K562 (cell line): ENCODE results near the gene CLCF1. TPM values are rescaled to one million over a fixed set of nuclear protein-coding genes. Genes with fewer than 3 reads are reported as not detected.

ENCODE experiments used
- ATAC-seq: fragments of 200-7000 bp; cut with Tn5 transposase; 3 replicates; pipeline ENCODE4 v1.9.1; 2020; ENCODE audit warnings: moderate library complexity
- BruUV-seq: library from RNA; stranded (reverse); fragments of 400-500 nt; replicated peaks from 2 replicates; lab custom pipeline; 2021; lab: Mats Ljungman, UMichigan
- CTCF ChIA-PET: fragments of 300-600 bp; formaldehyde crosslinking; extraction: SDS; loops from one replicate; lab custom pipeline; 2021; ENCODE audit warnings: low intra/inter-chr PET ratio; lab: Yijun Ruan, JAX
- POLR2A ChIA-PET: fragments of 300-600, 350-650 bp; sonication (Branson Sonifier 250); formaldehyde crosslinking; extraction: SDS; loops from one replicate; lab custom pipeline; 2021; ENCODE audit warnings: antibody characterized with exemption, inconsistent platforms; lab: Yijun Ruan, JAX
- DNase-seq, 4 experiments: peaks; one replicate each; pipeline versions ENCODE4 v3.0.0 to v3.0.0-alpha.2; 2011 to 2018; ENCODE audit warnings: low spot score in 3 of 4, mixed read lengths in 3 of 4; ENCODE audit errors: extremely low read depth in 1 of 4
- FAIRE-seq: peaks from 2 replicates; lab custom pipeline; 2011; peaks lifted over from hg19 to GRCh38; lab: Jason Lieb, UNC
- H2AFZ ChIP-seq: 2 replicates; pipeline ENCODE4 v1.6.0; 2011; ENCODE audit warnings: low read depth, low read length, control low read depth, inconsistent platforms
- H3K27ac ChIP-seq: fragments of 200-600 bp; 3 replicates; pipeline ENCODE4 v1.8.0; 2011; ENCODE audit warnings: low read depth, mild to moderate bottlenecking, control low read depth, inconsistent platforms, low read length, moderate library complexity, mixed read lengths; ENCODE audit errors: extremely low read depth
- H3K27me3 ChIP-seq, 2 experiments: fragments of 300-600 bp in 1 of 2; 2 replicates in 1 of 2; 3 replicates in 1 of 2; pipeline versions ENCODE4 v1.6.0 to v1.8.0; 2011; ENCODE audit warnings: inconsistent platforms in 2 of 2, low read length in 2 of 2, mild to moderate bottlenecking in 1 of 2, mixed read lengths in 1 of 2, moderate library complexity in 1 of 2; ENCODE audit not compliant: control insufficient read depth in 2 of 2, insufficient read depth in 2 of 2
- H3K36me3 ChIP-seq: fragments of 300-600 bp; 3 replicates; pipeline ENCODE4 v1.8.0; 2011; ENCODE audit warnings: mild to moderate bottlenecking, low read length, inconsistent platforms; ENCODE audit not compliant: control insufficient read depth, insufficient read depth
- H3K4me1 ChIP-seq, 2 experiments: fragments of 200-600 bp in 1 of 2; replicated peaks in 1 of 2; 2 replicates in 1 of 2; 3 replicates in 1 of 2; pipeline versions ENCODE4 v1.5.1 to v1.8.0; 2011; ENCODE audit warnings: inconsistent platforms in 2 of 2, low read length in 2 of 2, mild to moderate bottlenecking in 1 of 2, mixed read lengths in 1 of 2, moderate library complexity in 1 of 2; ENCODE audit not compliant: control insufficient read depth in 2 of 2, insufficient read depth in 2 of 2
- H3K4me2 ChIP-seq: 2 replicates; pipeline ENCODE4 v1.6.1; 2011; ENCODE audit warnings: low read length, control low read depth, inconsistent platforms, mixed read lengths; ENCODE audit not compliant: insufficient read depth
- H3K4me3 ChIP-seq: fragments of 200-600 bp; sonication (generic), shearing (Covaris generic); 2 replicates; pipeline ENCODE4 v1.5.1; 2016; ENCODE audit warnings: control low read depth, inconsistent platforms
- H3K79me2 ChIP-seq: fragments of 200-600 bp; 3 replicates; pipeline ENCODE4 v1.8.0; 2011; ENCODE audit warnings: low read length, inconsistent platforms; ENCODE audit not compliant: control insufficient read depth, insufficient read depth
- H3K9ac ChIP-seq, 2 experiments: 2 replicates each; pipeline versions ENCODE4 v1.6.0 to v1.6.1; 2011; ENCODE audit warnings: low read depth in 2 of 2, low read length in 2 of 2, control low read depth in 1 of 2, inconsistent platforms in 1 of 2, mild to moderate bottlenecking in 1 of 2, mixed read lengths in 1 of 2; ENCODE audit not compliant: insufficient read depth in 1 of 2
- H3K9me1 ChIP-seq: one replicate; pipeline ENCODE4 v1.6.0; 2011; ENCODE audit warnings: inconsistent platforms, mild to moderate bottlenecking, low read length, moderate library complexity; ENCODE audit not compliant: control insufficient read depth, insufficient read depth
- H3K9me3 ChIP-seq: replicated peaks from 2 replicates; pipeline ENCODE4 v1.5.1; 2011; ENCODE audit warnings: low read depth, low read length, inconsistent platforms; ENCODE audit not compliant: control insufficient read depth, insufficient read depth
- H4K20me1 ChIP-seq: replicated peaks from 2 replicates; pipeline ENCODE4 v1.6.1; 2011; ENCODE audit warnings: low read length, inconsistent platforms, mixed read lengths; ENCODE audit not compliant: control insufficient read depth, insufficient read depth
- POLR2AphosphoS5 ChIP-seq: IDR thresholded peaks from 2 replicates; pipeline ENCODE4 v1.6.1; 2011; ENCODE audit warnings: mild to moderate bottlenecking, low read depth, low read length, moderate library complexity; ENCODE audit not compliant: control insufficient read depth, insufficient read depth
- TGIF2 ChIP-seq: sonication (generic); formaldehyde crosslinking; IDR thresholded peaks from 2 replicates; pipeline ENCODE4 v1.8.1; 2022; ENCODE audit warnings: mild to moderate bottlenecking, missing genetic modification reagents, moderate library complexity
- ZBTB7A ChIP-seq: IDR thresholded peaks from 2 replicates; pipeline ENCODE4 v1.6.1; 2011; ENCODE audit warnings: low read depth, mild to moderate bottlenecking, low read length, moderate library complexity, borderline replicate concordance; ENCODE audit not compliant: control insufficient read depth
- ZKSCAN8 ChIP-seq: fragments of 200-800 bp; sonication (Bioruptor generic); IDR thresholded peaks from 2 replicates; pipeline ENCODE4 v1.6.1; 2016; ENCODE audit warnings: missing genetic modification characterization, missing compliant biosample characterization
- ZNF134 ChIP-seq: fragments of 250-450 bp; sonication (Bioruptor Pico); conservative IDR thresholded peaks from 2 replicates; pipeline ENCODE4 v1.4.0; 2020
- ZNF282 ChIP-seq: sonication (generic); formaldehyde crosslinking; IDR thresholded peaks from 2 replicates; pipeline ENCODE4 v1.8.1; 2023; ENCODE audit warnings: missing genetic modification reagents
- ZNF57 ChIP-seq: fragments of 450-650 bp; formaldehyde crosslinking; IDR thresholded peaks from 2 replicates; pipeline ENCODE4 v1.4.0; 2020; ENCODE audit warnings: mild to moderate bottlenecking, moderate library complexity
- WGBS: fragments of 100-300 bp; shearing (Covaris generic); methylation state at CpG from one replicate; pipeline ENCODE4 v1.1.6; 2016; ENCODE audit warnings: low coverage, mixed read lengths; ENCODE audit not compliant: insufficient coverage; ENCODE audit errors: missing lambda C conversion rate; 5-methylcytosine and 5-hydroxymethylcytosine counted together
- in situ Hi-C: fragments of 300-500 bp; cut with MboI; formaldehyde crosslinking; loops from 4 replicates; pipeline ENCODE4 v1.15.0; 2018; ENCODE audit warnings: inconsistent platforms, mixed read lengths
- intact Hi-C: fragments of 100-400 bp; cut with micrococcal nuclease; formaldehyde crosslinking; loops from 2 replicates; pipeline ENCODE4 v1.14.2; 2022
- polyA plus RNA-seq, 8 experiments: library from polyadenylated mRNA; depleted of rRNA in 4 of 8; stranded (reverse) in 5 of 8; unstranded in 3 of 8; fragments of >200 nt; fragmentation: Nextera tagmentation in 2 of 8; fragmentation: Illumina TruSeq in 1 of 8; extraction: Ambion mirVana in 2 of 8; extraction: Trizol in 1 of 8; gene quantifications; 2 replicates each; pipeline versions ENCODE4 v1.2.1 to v1.2.3, GENCODE V29; 2011 to 2014; ENCODE audit warnings: inconsistent platforms in 1 of 8, missing spikeins in 1 of 8
- total RNA-seq, 7 experiments: library from RNA; depleted of rRNA in 6 of 7; stranded (reverse); fragments of >200 nt in 6 of 7; fragmentation: Illumina TruSeq in 2 of 7; extraction: Trizol in 2 of 7; gene quantifications; 2 replicates each; pipeline versions ENCODE4 v1.2.1 to v1.2.3, GENCODE V29; 2011 to 2021; ENCODE audit warnings: low replicate concordance in 1 of 7
- TF ChIP-seq, protein P1 (sequence below): sonication (generic); formaldehyde crosslinking; IDR thresholded peaks from 2 replicates; pipeline ENCODE4 v1.8.0; 2022; ENCODE audit warnings: missing genetic modification reagents, mild to moderate bottlenecking, borderline replicate concordance
- TF ChIP-seq, protein P2 (sequence below): fragments of 250-450 bp; sonication (Bioruptor Pico); IDR thresholded peaks from 2 replicates; pipeline ENCODE4 v1.5.0; 2021; ENCODE audit warnings: mild to moderate bottlenecking, moderate library complexity
- TF ChIP-seq, protein P3 (sequence below): sonication (generic); formaldehyde crosslinking; IDR thresholded peaks from 2 replicates; pipeline ENCODE4 v1.9.0; 2022; ENCODE audit warnings: mild to moderate bottlenecking, missing genetic modification reagents
- TF ChIP-seq, protein P4 (sequence below): IDR thresholded peaks from 2 replicates; pipeline ENCODE4 v1.6.1; 2011; ENCODE audit warnings: borderline replicate concordance, low read depth, mild to moderate bottlenecking, moderate library complexity, low read length; ENCODE audit not compliant: insufficient read depth, poor library complexity, severe bottlenecking

Gene CLCF1
- total and polyA plus RNA-seq, 9 of the 15 experiments (the other 6 are each of a cell fraction or from before 2014, with no cell fraction given) = 0.49 to 5.8 (median 3.0) TPM

DNA sequence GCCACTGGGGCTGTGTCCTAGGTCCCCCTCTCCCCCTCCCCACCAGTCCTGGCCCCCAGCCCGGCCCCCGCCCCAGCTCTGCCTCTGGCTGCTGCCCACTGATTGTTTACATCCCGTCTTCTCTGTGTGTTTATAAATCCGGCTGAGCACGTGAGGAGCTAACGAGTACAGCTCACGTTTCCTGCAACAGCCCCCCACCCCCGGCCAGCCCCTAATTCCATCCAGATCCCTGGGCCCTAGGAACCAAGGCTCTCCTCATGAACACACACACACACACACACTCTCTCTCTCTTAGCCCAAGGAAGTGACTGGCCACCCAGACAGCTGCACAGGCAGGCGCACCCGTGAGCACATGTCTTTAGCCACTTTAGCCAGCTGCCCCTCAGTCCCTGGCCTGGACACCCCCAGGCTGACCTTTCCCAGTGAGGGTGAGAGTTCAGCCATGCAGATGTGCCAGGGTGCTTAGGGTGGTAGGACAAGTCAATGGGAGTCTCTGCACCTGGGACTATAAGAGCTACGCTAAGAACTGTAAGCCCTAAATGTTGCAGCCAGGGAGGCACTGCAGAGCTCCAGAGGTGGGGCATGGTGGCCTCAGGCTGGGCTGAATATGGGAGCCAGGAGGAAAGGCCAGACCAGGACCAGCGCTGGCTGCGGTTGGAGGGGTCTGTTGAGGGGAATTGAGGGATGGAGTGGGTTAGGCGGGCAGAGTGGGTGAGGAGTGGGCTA is 2.9 kb downstream of the CLCF1 start:
- CTCF ChIA-PET = no interaction called here
- intact Hi-C loops = no loop called here
- no peaks in the 10 kb centered on the region for H3K36me3 ChIP-seq
- TF ChIP-seq, protein P1, sequence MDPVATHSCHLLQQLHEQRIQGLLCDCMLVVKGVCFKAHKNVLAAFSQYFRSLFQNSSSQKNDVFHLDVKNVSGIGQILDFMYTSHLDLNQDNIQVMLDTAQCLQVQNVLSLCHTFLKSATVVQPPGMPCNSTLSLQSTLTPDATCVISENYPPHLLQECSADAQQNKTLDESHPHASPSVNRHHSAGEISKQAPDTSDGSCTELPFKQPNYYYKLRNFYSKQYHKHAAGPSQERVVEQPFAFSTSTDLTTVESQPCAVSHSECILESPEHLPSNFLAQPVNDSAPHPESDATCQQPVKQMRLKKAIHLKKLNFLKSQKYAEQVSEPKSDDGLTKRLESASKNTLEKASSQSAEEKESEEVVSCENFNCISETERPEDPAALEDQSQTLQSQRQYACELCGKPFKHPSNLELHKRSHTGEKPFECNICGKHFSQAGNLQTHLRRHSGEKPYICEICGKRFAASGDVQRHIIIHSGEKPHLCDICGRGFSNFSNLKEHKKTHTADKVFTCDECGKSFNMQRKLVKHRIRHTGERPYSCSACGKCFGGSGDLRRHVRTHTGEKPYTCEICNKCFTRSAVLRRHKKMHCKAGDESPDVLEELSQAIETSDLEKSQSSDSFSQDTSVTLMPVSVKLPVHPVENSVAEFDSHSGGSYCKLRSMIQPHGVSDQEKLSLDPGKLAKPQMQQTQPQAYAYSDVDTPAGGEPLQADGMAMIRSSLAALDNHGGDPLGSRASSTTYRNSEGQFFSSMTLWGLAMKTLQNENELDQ (CRISPR knock-in tag) = no peak
- TF ChIP-seq ZNF282 (no peak), TGIF2 (CRISPR knock-in tag) (no peak), ZKSCAN8 (CRISPR knock-in tag) (no peak), ZNF134 (CRISPR knock-in tag) (no peak), ZNF57 (CRISPR knock-in tag) (no peak), ZBTB7A (peak; percentile 57; the same call in 1 of the 2 replicates), POLR2AphosphoS5 (0 out of 2 replicates have a peak, but pooled peaks have one; percentile 20)
- TF ChIP-seq, protein P2, sequence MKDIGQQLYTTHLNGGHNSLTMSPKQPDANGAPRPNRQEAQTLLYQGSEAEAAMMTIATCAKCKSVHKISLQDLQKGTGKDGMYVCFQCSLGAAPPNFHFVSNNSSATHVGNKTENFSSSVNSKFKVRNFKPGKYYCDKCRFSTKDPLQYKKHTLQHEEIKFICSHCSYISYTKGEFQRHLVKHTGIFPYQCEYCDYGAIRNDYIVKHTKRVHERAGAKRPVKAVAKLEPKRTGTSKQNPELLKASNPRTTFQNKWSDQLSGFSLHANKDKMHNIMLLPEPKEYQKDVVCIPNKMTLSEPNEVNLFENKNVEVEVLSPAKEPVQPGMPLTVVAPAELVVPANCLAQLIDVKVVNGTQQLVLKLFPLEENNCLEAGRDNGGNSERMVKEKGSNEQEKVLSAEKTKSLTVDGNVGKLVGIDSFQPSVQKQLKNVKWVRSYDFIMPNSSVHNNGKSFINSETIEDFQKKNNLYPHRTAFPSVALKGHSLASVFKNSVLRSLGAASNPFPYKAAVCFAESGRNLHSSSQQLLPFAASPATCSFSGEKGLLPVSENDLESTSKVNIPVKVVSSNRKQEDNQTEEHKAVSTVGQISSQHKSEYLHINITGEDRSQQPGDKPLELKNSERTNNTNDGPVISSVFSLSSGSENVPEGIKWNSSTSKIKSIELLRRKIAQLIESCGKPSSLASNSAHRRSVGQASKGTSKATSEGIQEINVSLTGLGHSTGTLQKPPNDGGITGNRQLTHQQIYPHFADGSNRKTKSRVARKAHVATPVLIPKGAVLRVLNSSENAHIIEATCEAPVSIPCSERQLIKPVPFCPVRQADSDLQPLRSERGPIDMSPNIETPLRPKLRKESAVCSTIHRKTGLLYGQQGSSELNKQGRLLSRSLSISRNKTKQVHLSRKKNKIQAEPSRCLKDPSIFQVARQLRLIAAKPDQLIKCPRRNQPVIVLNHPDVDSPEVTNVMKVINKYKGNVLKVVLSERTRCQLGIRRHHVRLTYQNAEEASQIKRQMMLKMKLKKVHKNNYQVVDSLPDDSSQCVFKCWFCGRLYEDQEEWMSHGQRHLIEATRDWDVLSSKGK (CRISPR knock-in tag) = no peak
- TF ChIP-seq, protein P3, sequence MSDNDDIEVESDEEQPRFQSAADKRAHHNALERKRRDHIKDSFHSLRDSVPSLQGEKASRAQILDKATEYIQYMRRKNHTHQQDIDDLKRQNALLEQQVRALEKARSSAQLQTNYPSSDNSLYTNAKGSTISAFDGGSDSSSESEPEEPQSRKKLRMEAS = peak; percentile 23; the same call in 1 of the 2 replicates
- TF ChIP-seq, protein P4, sequence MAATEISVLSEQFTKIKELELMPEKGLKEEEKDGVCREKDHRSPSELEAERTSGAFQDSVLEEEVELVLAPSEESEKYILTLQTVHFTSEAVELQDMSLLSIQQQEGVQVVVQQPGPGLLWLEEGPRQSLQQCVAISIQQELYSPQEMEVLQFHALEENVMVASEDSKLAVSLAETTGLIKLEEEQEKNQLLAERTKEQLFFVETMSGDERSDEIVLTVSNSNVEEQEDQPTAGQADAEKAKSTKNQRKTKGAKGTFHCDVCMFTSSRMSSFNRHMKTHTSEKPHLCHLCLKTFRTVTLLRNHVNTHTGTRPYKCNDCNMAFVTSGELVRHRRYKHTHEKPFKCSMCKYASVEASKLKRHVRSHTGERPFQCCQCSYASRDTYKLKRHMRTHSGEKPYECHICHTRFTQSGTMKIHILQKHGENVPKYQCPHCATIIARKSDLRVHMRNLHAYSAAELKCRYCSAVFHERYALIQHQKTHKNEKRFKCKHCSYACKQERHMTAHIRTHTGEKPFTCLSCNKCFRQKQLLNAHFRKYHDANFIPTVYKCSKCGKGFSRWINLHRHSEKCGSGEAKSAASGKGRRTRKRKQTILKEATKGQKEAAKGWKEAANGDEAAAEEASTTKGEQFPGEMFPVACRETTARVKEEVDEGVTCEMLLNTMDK = no peak

More for the DNA sequence above, 2.9 kb downstream of the CLCF1 start:
- Histone ChIP-seq H3K4me3 (no peak overlapping the region), H3K9me1 (no peaks in the 10 kb centered on the region), H3K9me3 (no peaks in the 10 kb centered on the region), H2AFZ (no peak overlapping the region), H3K27ac (peak overlapping the region; percentile 40; the same call in 1 of the 3 replicates), H3K4me1 (peaks cover 45 to 73% of the 10 kb centered on the region in 2 experiments), H3K79me2 (peaks cover 39% of the 10 kb centered on the region; the same call in 2 of the 3 replicates), H3K27me3 (no peaks in the 10 kb centered on the region), H4K20me1 (no peaks in the 10 kb centered on the region), H3K4me2 (no peak overlapping the region; the same call in 1 of the 2 replicates), H3K9ac (peak overlapping the region in 1 of 2 experiments; percentile 86; a peak in 2 of 4 replicates)
- POLR2A ChIA-PET = interaction anchor here (0.7 to 3.0 kb wide), 8 partner anchors 8 to 35 kb away, joined by 3 to 10 read pairs (median 5); partner anchors contain the start of gene POLD4
- FAIRE-seq (no peak), DNase-seq (no peak), ATAC-seq (no peak)
- no TSS peak for BruUV-seq
- in situ Hi-C loops = no loop called here
- WGBS = 50% methylated on average over 12 of the region's 14 CpGs
